HL-60/S4 treated with retinoic acid at 250 ng/mL for 4 days and 3 days (cell line): ENCODE results near the gene UBN1.

Source experiments
- in situ Hi-C: fragments of 300-500 bp; cut with MboI; formaldehyde crosslinking; loops from 2 replicates; pipeline ENCODE4 v1.7.0; 2022; ENCODE audit warnings: low sequenced_read_pairs

The UBN1 gene

GRCh38 chr16:4820652-4821051 lies 26.6 kb upstream of the UBN1 start:
- in situ Hi-C loops: no loop called here

GRCh38 chr16:4825196-4825595 lies 22.1 kb upstream of the UBN1 start:
- in situ Hi-C loops: no loop called here

- in situ Hi-C loops: no loop called here
Observed at GRCh38 chr16:4826526-4826925, 20.8 kb upstream of the UBN1 start.

GRCh38 chr16:4826980-4827379 lies 20.3 kb upstream of the UBN1 start:
- in situ Hi-C loops: no loop called here

GRCh38 chr16:4828567-4829321 lies 18.5 kb upstream of the UBN1 start:
- in situ Hi-C loops: no loop called here

- in situ Hi-C loops: no loop called here
Observed at GRCh38 chr16:4830408-4830807, 16.9 kb upstream of the UBN1 start.

- in situ Hi-C loops: no loop called here
Observed at GRCh38 chr16:4831616-4832015, 15.7 kb upstream of the UBN1 start.

GRCh38 chr16:4832698-4833343 lies 14.5 kb upstream of the UBN1 start:
- in situ Hi-C loops: no loop called here

GRCh38 chr16:4833584-4833983 lies 13.7 kb upstream of the UBN1 start:
- in situ Hi-C loops: no loop called here

GRCh38 chr16:4836727-4837126 lies 10.6 kb upstream of the UBN1 start:
- in situ Hi-C loops: no loop called here

GRCh38 chr16:4837733-4838501 lies 9.4 kb upstream of the UBN1 start:
- in situ Hi-C loops: no loop called here

- in situ Hi-C loops: no loop called here
Observed at GRCh38 chr16:4839942-4840341, 7.3 kb upstream of the UBN1 start.

GRCh38 chr16:4840984-4841383 lies 6.3 kb upstream of the UBN1 start:
- in situ Hi-C loops: no loop called here

GRCh38 chr16:4846503-4846900 lies 779 bp upstream of the UBN1 start:
- in situ Hi-C loops: no loop called here

- in situ Hi-C loops: no loop called here
Observed at GRCh38 chr16:4847774-4848587, 700 bp downstream of the UBN1 start.

- in situ Hi-C loops: no loop called here
Observed at GRCh38 chr16:4850211-4850610, 2.9 kb downstream of the UBN1 start.

GRCh38 chr16:4852221-4852872 lies 5.1 kb downstream of the UBN1 start:
- in situ Hi-C loops: no loop called here

GRCh38 chr16:4855371-4855770 lies 8.1 kb downstream of the UBN1 start:
- in situ Hi-C loops: no loop called here

- in situ Hi-C loops: no loop called here
Observed at GRCh38 chr16:4855804-4856203, 8.5 kb downstream of the UBN1 start.

GRCh38 chr16:4859190-4859899 lies 12.1 kb downstream of the UBN1 start:
- in situ Hi-C loops: no loop called here
